GM18861 (cell line): ENCODE measurements around the gene ATM.
"Not testable (repeated sequence)": the region's sequence is repeated elsewhere in the genome, so short reads cannot be mapped to it uniquely, and the experiment has no call there.

Experiments used
- ATAC-seq: cut with Tn5 transposase; IDR thresholded peaks from one replicate; pipeline ENCODE4 v1.9.1; 2021; ENCODE audit not compliant: unreplicated experiment

Gene ATM

GRCh38 chr11:108370315-108370714 lies 147.4 kb downstream of the ATM start:
- no peak for ATAC-seq

GRCh38 chr11:108370990-108371389 lies 148.1 kb downstream of the ATM start:
- ATAC-seq: no peak

- not testable (repeated sequence) for ATAC-seq
Observed at GRCh38 chr11:108373505-108373904, 150.6 kb downstream of the ATM start.

- ATAC-seq: no peak
Observed at GRCh38 chr11:108388576-108388975, 165.7 kb downstream of the ATM start.

- ATAC-seq: no peak
Observed at GRCh38 chr11:108392353-108392752, 169.5 kb downstream of the ATM start.

- no peak for ATAC-seq
Observed at GRCh38 chr11:108393046-108393445, 170.2 kb downstream of the ATM start.

- ATAC-seq: no peak
Observed at GRCh38 chr11:108394744-108395284, 171.9 kb downstream of the ATM start.

- ATAC-seq: not testable (repeated sequence)
Observed at GRCh38 chr11:108396672-108397071, 173.8 kb downstream of the ATM start.

GRCh38 chr11:108398439-108398838 lies 175.6 kb downstream of the ATM start:
- no peak for ATAC-seq

- no peak for ATAC-seq
Observed at GRCh38 chr11:108402241-108402640, 179.4 kb downstream of the ATM start.

GRCh38 chr11:108403052-108403451 lies 180.2 kb downstream of the ATM start:
- no peak for ATAC-seq

GRCh38 chr11:108405706-108406105 lies 182.8 kb downstream of the ATM start:
- no peak for ATAC-seq

GRCh38 chr11:108414958-108415357 lies 192.1 kb downstream of the ATM start:
- no peak for ATAC-seq

- ATAC-seq: not testable (repeated sequence)
Observed at GRCh38 chr11:108417551-108417950, 194.7 kb downstream of the ATM start.
